GM23248 (cell line): ENCODE results near the gene CYP39A1. TPM values are rescaled to one million over a fixed set of nuclear protein-coding genes. Genes with fewer than 3 reads are reported as not detected.
A peak's percentile ranks its signal among the peaks of the same experiment; 100 is the strongest.

Source experiments
- DNase-seq: peaks from one replicate; pipeline ENCODE4 v3.0.0-alpha.2; 2015
- H2AFZ ChIP-seq: fragments of 200-600 bp; sonication (generic); 2 replicates; pipeline ENCODE4 v1.6.1; 2016; ENCODE audit warnings: antibody characterized with exemption
- H3F3A ChIP-seq: fragments of 200-600 bp; sonication (generic); 2 replicates; pipeline ENCODE4 v1.6.1; 2016; ENCODE audit warnings: mild to moderate bottlenecking, antibody characterized with exemption, mixed run types; ENCODE audit not compliant: insufficient read depth
- H3K27ac ChIP-seq: fragments of 200-600 bp; sonication (generic); 2 replicates; pipeline ENCODE4 v1.5.1; 2016; ENCODE audit warnings: mild to moderate bottlenecking
- H3K27me3 ChIP-seq: fragments of 200-600 bp; sonication (generic); replicated peaks from 2 replicates; pipeline ENCODE4 v1.6.1; 2016; ENCODE audit warnings: mild to moderate bottlenecking; ENCODE audit not compliant: insufficient read depth
- H3K36me3 ChIP-seq: fragments of 200-600 bp; sonication (generic); 2 replicates; pipeline ENCODE4 v1.6.1; 2016; ENCODE audit warnings: low read depth, mild to moderate bottlenecking
- H3K4me1 ChIP-seq: fragments of 200-600 bp; sonication (generic); 2 replicates; pipeline ENCODE4 v1.6.1; 2016; ENCODE audit warnings: mild to moderate bottlenecking; ENCODE audit not compliant: insufficient read depth
- H3K4me2 ChIP-seq: fragments of 200-600 bp; sonication (generic); one replicate; pipeline ENCODE4 v1.6.1; 2016; ENCODE audit warnings: mild to moderate bottlenecking; ENCODE audit not compliant: unreplicated experiment
- H3K4me3 ChIP-seq: fragments of 200-600 bp; sonication (generic); 2 replicates; pipeline ENCODE4 v1.5.1; 2016; ENCODE audit warnings: mild to moderate bottlenecking
- H3K79me2 ChIP-seq: fragments of 200-600 bp; sonication (generic); 2 replicates; pipeline ENCODE4 v1.6.1; 2016; ENCODE audit warnings: mild to moderate bottlenecking; ENCODE audit not compliant: insufficient read depth
- H3K9ac ChIP-seq: fragments of 200-600 bp; sonication (generic); 2 replicates; pipeline ENCODE4 v1.6.1; 2016; ENCODE audit warnings: mild to moderate bottlenecking
- H3K9me2 ChIP-seq: fragments of 200-600 bp; sonication (generic); 2 replicates; pipeline ENCODE4 v1.6.1; 2016; ENCODE audit warnings: mixed run types, mild to moderate bottlenecking, moderate library complexity; ENCODE audit not compliant: insufficient read depth
- H3K9me3 ChIP-seq: fragments of 200-600 bp; sonication (generic); one replicate; pipeline ENCODE4 v1.6.1; 2017; ENCODE audit warnings: low read depth
- H4K20me1 ChIP-seq: fragments of 200-600 bp; sonication (generic); 2 replicates; pipeline ENCODE4 v1.6.0; 2016; ENCODE audit not compliant: insufficient read depth
- EZH2 ChIP-seq: fragments of 200-600 bp; sonication (generic); IDR thresholded peaks from 2 replicates; pipeline ENCODE4 v1.6.1; 2018; ENCODE audit warnings: antibody characterized with exemption, mild to moderate bottlenecking; ENCODE audit not compliant: insufficient read depth, poor library complexity, severe bottlenecking
- EZH2phosphoT487 ChIP-seq: fragments of 200-600 bp; sonication (generic); IDR thresholded peaks from 2 replicates; pipeline ENCODE4 v1.6.1; 2018; ENCODE audit warnings: antibody characterized with exemption, moderate library complexity, mild to moderate bottlenecking, low read depth; ENCODE audit not compliant: insufficient read depth
- WGBS, 2 experiments: methylation state at CpG; one replicate each; pipeline ENCODE4 v1.1.6; 2015 to 2017; ENCODE audit warnings: low lambda C conversion rate in 2 of 2, low coverage in 1 of 2; ENCODE audit errors: missing lambda C conversion rate in 2 of 2; 5-methylcytosine and 5-hydroxymethylcytosine counted together
- in situ Hi-C: fragments of 300-500 bp; cut with MboI; formaldehyde crosslinking; loops from 2 replicates; pipeline ENCODE4 v1.15.0; 2020
- polyA plus RNA-seq: library from polyadenylated mRNA; unstranded; fragments of >200 nt; fragmentation: Nextera tagmentation; extraction: Ambion mirVana; gene quantifications from 2 replicates; pipeline ENCODE4 v1.2.1, GENCODE V29; 2016
- total RNA-seq: library from RNA; depleted of rRNA; stranded (reverse); fragments of >200 nt; shearing (Covaris generic); gene quantifications from 2 replicates; pipeline ENCODE4 v1.2.3, GENCODE V29; 2014

CYP39A1 gene
- total and polyA plus RNA-seq, 2 experiments from 2014 or later, result 0.46 TPM; not detected in 1

DNA sequence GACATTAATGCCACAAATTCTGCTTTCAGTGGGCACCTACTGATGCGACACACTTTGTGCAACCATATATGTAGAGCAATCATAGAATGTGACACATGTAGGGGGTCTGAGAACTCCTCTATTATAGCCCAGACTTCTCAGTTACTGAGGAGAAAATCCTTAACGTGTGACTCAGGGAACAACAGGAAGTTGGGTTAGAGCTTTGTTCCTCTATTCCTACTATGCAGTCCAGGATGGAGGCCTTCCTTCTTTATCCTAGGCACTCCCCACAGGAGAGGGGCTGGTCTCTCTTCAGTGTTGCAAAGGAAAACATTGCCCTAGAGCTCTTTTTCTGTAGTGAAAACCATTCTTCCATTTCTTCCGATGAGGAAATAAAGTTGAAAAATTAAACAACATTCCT, 121.7 kb downstream of the CYP39A1 start:
- WGBS, 2 experiments, result 67 to 69% methylated on average over 3 of the region's 3 CpGs
- TF ChIP-seq EZH2 (no peak), EZH2phosphoT487 (no peak)
- Histone ChIP-seq H3K9ac (no peak overlapping the region), H3K4me3 (no peak overlapping the region), H3K27me3 (no peaks in the 10 kb centered on the region), H3F3A (no peaks in the 10 kb centered on the region), H3K4me2 (no peak overlapping the region), H3K9me2 (no peaks in the 10 kb centered on the region), H4K20me1 (no peaks in the 10 kb centered on the region), H2AFZ (no peak overlapping the region), H3K4me1 (peaks cover 3% of the 10 kb centered on the region; the same call in 1 of the 2 replicates), H3K9me3 (no peaks in the 10 kb centered on the region), H3K27ac (no peak overlapping the region), H3K36me3 (no peaks in the 10 kb centered on the region), H3K79me2 (no peaks in the 10 kb centered on the region)
- in situ Hi-C loops, result no loop called here
- DNase-seq, result no peak

DNA sequence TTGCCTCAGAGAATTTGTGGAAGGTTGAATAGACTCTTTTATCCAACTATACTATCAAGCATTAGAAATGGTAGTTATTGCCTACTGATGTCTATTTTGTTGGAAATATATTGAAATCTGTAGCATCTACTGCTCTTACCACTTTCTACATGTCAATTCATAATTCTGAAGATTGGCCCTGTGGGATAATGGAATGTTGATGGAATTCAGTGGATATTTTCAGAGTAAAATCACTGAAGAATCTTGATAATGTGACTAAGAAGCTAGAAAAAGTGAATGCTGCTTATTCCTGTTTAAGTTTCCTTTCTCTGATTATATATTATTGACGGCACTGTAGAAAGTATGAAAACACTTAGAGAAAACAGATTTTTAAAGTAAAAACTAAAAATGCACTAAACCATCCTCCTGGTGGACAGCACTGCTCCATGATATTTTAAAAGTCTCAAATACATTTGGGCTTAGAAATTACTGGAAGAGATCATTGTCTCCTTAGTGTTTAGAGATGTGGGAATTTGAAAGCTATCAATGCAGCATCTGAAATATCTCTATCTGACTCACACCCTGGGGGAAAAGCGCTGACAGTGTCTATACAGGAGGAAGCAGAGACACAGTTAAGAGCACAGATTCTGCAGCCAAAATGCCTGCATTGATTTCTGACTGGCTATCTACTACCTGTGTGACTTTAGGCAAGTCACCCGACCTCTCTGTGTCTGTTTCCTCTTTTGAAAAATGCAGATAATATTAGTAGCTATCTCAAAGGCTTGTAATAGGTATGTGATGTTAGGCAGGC, 123.5 kb downstream of the CYP39A1 start:
- Histone ChIP-seq H3K27ac (no peak overlapping the region), H3K4me1 (peaks cover 3% of the 10 kb centered on the region; the same call in 1 of the 2 replicates), H3K4me3 (no peak overlapping the region), H4K20me1 (no peaks in the 10 kb centered on the region), H3K9me3 (no peaks in the 10 kb centered on the region), H3K9ac (no peak overlapping the region), H2AFZ (no peak overlapping the region), H3K27me3 (no peaks in the 10 kb centered on the region), H3F3A (no peaks in the 10 kb centered on the region), H3K4me2 (no peak overlapping the region), H3K9me2 (no peaks in the 10 kb centered on the region), H3K36me3 (no peaks in the 10 kb centered on the region), H3K79me2 (no peaks in the 10 kb centered on the region)
- peak; percentile 3 for DNase-seq
- WGBS, 2 experiments, result 64 to 65% methylated on average over 3 of the region's 3 CpGs
- in situ Hi-C loops, result no loop called here
- TF ChIP-seq EZH2phosphoT487 (no peak), EZH2 (no peak)

DNA sequence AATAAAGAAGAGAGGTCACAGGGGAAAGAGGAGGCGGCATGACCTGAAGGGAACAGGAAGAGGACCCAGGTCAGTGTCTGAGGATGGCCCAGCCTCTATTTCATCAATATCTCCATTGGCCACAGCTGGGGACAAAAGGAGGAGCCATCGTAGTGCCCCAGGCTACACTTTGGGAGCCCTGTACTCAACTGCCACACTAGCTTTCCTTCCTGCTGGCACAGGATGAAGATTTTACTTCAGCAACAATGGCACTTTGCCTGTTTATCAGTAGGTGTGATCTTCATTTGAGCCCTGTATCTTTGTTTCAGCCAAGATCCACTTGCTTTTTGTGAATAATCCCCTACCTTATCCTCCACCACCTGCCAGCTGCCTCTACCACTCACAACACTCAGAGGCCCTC, 126.0 kb downstream of the CYP39A1 start:
- no peaks in the 10 kb centered on the region for H3K36me3 ChIP-seq
- 79 to 87% methylated on average over 2 of the region's 2 CpGs for WGBS, 2 experiments
- in situ Hi-C loops, result no loop called here
- no peaks in the 10 kb centered on the region for H4K20me1 ChIP-seq
- H3K9me2 ChIP-seq, result no peaks in the 10 kb centered on the region
- no peaks in the 10 kb centered on the region for H3K27me3 ChIP-seq
- H3K9me3 ChIP-seq, result no peaks in the 10 kb centered on the region
- TF ChIP-seq EZH2, result no peak
- TF ChIP-seq EZH2phosphoT487, result no peak
- H3K4me1 ChIP-seq, result peaks cover 3% of the 10 kb centered on the region; the same call in 1 of the 2 replicates
- no peak for DNase-seq
- H3K27ac ChIP-seq, result no peak overlapping the region
- H3K4me2 ChIP-seq, result no peak overlapping the region
- no peak overlapping the region for H3K9ac ChIP-seq
- H2AFZ ChIP-seq, result no peak overlapping the region
- no peaks in the 10 kb centered on the region for H3K79me2 ChIP-seq
- no peak overlapping the region for H3K4me3 ChIP-seq
- H3F3A ChIP-seq, result no peaks in the 10 kb centered on the region

DNA sequence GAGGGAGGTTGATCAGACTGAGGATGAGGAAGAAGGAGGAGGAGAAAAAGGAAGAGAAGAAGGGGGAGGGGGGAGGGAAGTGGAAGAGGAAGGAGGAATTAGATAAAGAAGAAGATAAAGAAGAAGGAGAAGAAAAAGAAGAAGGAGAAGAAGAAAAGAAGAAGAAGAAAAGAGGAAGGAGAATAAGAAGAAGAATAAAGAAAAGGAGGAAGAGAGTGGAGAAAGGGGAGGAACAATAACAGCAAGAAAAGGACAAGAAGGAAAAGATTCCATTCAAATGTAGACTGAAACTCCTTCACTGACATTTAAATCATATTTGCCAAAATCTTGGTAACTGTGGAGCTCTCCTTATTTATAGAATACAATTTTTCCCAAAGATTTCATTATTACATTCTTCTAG, 127.0 kb downstream of the CYP39A1 start:
- in situ Hi-C loops, result no loop called here
- no peak overlapping the region for H3K4me3 ChIP-seq
- no peaks in the 10 kb centered on the region for H3K9me3 ChIP-seq
- H3K79me2 ChIP-seq, result no peaks in the 10 kb centered on the region
- H3K4me1 ChIP-seq, result peaks cover 3% of the 10 kb centered on the region; the same call in 1 of the 2 replicates
- H3F3A ChIP-seq, result no peaks in the 10 kb centered on the region
- no peak overlapping the region for H3K27ac ChIP-seq
- H3K36me3 ChIP-seq, result no peaks in the 10 kb centered on the region
- TF ChIP-seq EZH2phosphoT487 (no peak), EZH2 (no peak)
- DNase-seq, result no peak
- no peaks in the 10 kb centered on the region for H3K9me2 ChIP-seq
- no peak overlapping the region for H3K9ac ChIP-seq
- H3K4me2 ChIP-seq, result no peak overlapping the region
- H3K27me3 ChIP-seq, result no peaks in the 10 kb centered on the region
- no peak overlapping the region for H2AFZ ChIP-seq
- no peaks in the 10 kb centered on the region for H4K20me1 ChIP-seq
